ENCODE data around the gene ALPP. TPM values are rescaled to one million over a fixed set of nuclear protein-coding genes. Genes with fewer than 3 reads are reported as not detected.

ALPP gene
- total RNA-seq, 1 experiment from 2014 or later: 0.20 TPM

DNA sequence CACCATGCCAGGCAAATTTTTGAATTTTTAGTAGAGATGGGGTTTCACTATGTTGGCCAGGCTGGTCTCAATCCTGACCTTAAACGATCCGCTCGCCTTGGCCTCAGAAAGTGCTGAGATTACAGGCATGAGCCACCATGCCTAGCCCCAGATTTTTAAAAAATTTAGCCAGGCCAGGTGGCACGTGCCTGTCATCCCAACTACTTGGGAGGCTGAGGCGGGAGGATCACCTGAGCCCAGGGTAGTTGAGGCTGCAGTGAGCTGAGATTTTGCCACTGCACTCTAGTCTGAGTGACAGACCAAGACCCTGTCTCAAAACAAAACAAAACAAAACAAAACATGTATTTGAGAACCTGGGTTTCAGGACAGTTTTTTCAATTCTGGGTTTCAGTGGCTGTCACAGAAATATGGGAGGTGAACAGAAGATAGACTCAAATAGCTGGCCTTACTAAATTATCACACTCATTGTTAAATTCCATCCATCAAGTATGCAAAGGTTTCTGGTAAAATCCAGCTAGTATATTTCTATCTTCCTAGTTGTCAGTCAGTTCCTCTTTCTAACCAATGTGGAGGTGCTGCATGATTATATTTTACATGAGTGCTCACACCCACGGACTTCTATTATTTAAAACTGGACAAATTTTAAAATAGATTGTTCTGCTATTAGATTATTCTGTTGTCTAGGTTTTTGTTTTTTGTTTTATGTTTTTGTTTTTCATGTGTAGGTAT lies 33.5 kb downstream of the ALPP start:
- no peak overlapping the region for H2BK5ac ChIP-seq (ENCODE audit: insufficient read length, low read length)
- peaks cover 13% of the 10 kb centered on the region for H3K27me3 Mint-ChIP-seq (ENCODE audit: low read depth)
- no peak overlapping the region for H3K27ac ChIP-seq (ENCODE audit: insufficient read length, low read depth, low read length)
- no peak overlapping the region for H2BK20ac ChIP-seq (ENCODE audit: low read depth, low read length, poor library complexity, severe bottlenecking)
- peaks cover 9% of the 10 kb centered on the region in 2 experiments; a peak in 3 of 4 replicates for H3K4me1 Mint-ChIP-seq
- no peak overlapping the region for H3K4me2 ChIP-seq (ENCODE audit: insufficient read depth, insufficient read length, low read length)
- no peak overlapping the region for H2BK120ac ChIP-seq (ENCODE audit: low read depth, low read length, poor library complexity, severe bottlenecking)
- H2BK12ac ChIP-seq (ENCODE audit: insufficient read length, low read depth, low read length): no peak overlapping the region
- H2AFZ ChIP-seq (ENCODE audit: low read length): no peak overlapping the region
- H3K18ac ChIP-seq (ENCODE audit: insufficient read length, low read depth, low read length): no peak overlapping the region
- H3K79me1 ChIP-seq (ENCODE audit: insufficient read depth, low read depth, low read length, poor library complexity, severe bottlenecking): no peaks in the 10 kb centered on the region
- H3K56ac ChIP-seq (ENCODE audit: insufficient read length, low read depth, low read length): no peak overlapping the region
- H3K9me3 ChIP-seq (ENCODE audit: control insufficient read depth, low read depth, low read length): no peaks in the 10 kb centered on the region
- no peak overlapping the region for H3K4me3 Mint-ChIP-seq
- DNase-seq: no peak
- no peak overlapping the region for H3K23ac ChIP-seq (ENCODE audit: insufficient read length, low read depth, low read length)
- no peak overlapping the region for H3K4ac ChIP-seq (ENCODE audit: low read depth, low read length)
- H4K5ac ChIP-seq (ENCODE audit: insufficient read length, low read depth, low read length): no peak overlapping the region
- H3K79me2 ChIP-seq (ENCODE audit: insufficient read depth, low read length): no peaks in the 10 kb centered on the region
- TF ChIP-seq CTCF (conservative IDR thresholded peaks at IDR 0.05): no peak
- H3K23me2 ChIP-seq (ENCODE audit: insufficient read length, low read depth, low read length, poor library complexity, severe bottlenecking): no peaks in the 10 kb centered on the region
- H4K8ac ChIP-seq (replicated peaks; ENCODE audit: insufficient read length, low read depth, low read length): no peak overlapping the region
- no peak overlapping the region for H3T11ph ChIP-seq (ENCODE audit: low read length)
- no CpG with 5 or more reads among the region's 6 CpGs for WGBS (ENCODE audit: extremely low coverage, insufficient read length, low lambda C conversion rate)
- H2BK15ac ChIP-seq (ENCODE audit: low read depth, low read length): no peak overlapping the region
- no peak overlapping the region for H2AK5ac ChIP-seq (ENCODE audit: insufficient read length, low read length)
- H4K91ac ChIP-seq (ENCODE audit: insufficient read length, low read depth, low read length): no peak overlapping the region
- H3K9me3 Mint-ChIP-seq: no peaks in the 10 kb centered on the region
- no peak overlapping the region for H3K27ac Mint-ChIP-seq
- H3K14ac ChIP-seq (ENCODE audit: insufficient read depth, low read length): no peak overlapping the region
- no peaks in the 10 kb centered on the region for H3K27me3 ChIP-seq (ENCODE audit: insufficient read depth, low read length)
- H3K9ac ChIP-seq (ENCODE audit: extremely low read depth, insufficient read length, low read length): no peak overlapping the region
- no peaks in the 10 kb centered on the region for H3K4me1 ChIP-seq (ENCODE audit: insufficient read depth, low read length)
- peaks cover 4% of the 10 kb centered on the region for H4K20me1 ChIP-seq (ENCODE audit: control insufficient read depth, insufficient read depth, insufficient read length)
- peaks cover 0 to 76% (median 24%) of the 10 kb centered on the region in 3 experiments; a peak in 5 of 7 replicates for H3K36me3 Mint-ChIP-seq (ENCODE audit: insufficient read depth in 1 of 3, low read depth in 3 of 3)

All from H9 (cell line).